GM19193 (cell line): ENCODE data around the gene RBM44.

Experiments used
- POLR2A ChIP-seq: IDR thresholded peaks from 4 replicates; pipeline ENCODE4 v1.6.1; 2011; ENCODE audit not compliant: insufficient read depth, insufficient read length; ENCODE audit errors: extremely low read depth

The RBM44 gene

DNA sequence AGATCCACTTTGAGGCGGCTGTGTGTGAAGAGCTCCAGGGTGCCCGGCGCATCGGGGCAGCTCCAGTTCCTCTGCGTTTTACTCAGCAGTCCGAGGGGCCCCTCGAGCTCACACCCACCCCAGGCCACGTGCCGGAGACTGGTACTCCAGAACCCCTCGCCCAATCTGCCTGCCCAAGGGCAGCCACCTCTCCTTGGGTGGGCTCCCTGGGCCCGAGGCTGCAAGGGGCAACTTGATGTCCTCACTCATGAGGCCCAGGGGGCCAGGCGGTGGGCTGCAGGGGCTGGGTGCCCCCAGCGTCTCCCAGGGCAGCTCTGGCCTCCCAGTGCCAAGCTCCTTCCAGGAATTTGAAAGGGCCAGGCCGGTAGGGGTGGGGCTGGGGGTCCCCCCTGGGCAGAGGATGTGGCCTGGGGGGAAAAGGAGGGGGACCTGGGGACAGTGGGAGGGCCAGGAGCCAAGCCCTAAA is 77.5 kb downstream of the RBM44 start:
- no peak for TF ChIP-seq POLR2A

DNA sequence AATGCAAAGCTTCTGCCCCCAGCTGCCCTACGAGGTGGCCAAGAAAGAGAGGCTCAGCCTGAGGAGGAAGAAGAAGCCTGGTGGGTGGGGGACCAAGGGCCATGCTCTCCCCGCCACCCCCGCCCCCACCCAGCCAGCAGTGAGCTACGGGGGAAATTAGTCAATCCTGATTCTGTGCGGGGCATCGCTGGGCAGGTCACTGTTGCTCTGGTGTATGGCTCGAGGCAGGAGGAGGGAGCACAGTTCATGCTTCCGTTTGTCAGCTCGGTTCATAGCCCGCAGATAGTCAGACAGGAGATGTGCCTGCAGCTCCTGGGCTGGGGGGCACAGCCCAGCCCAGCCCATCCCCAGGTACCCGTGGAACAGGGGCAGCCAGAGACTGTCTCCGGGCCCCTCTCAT is 78.0 kb downstream of the RBM44 start:
- TF ChIP-seq POLR2A, result no peak

DNA sequence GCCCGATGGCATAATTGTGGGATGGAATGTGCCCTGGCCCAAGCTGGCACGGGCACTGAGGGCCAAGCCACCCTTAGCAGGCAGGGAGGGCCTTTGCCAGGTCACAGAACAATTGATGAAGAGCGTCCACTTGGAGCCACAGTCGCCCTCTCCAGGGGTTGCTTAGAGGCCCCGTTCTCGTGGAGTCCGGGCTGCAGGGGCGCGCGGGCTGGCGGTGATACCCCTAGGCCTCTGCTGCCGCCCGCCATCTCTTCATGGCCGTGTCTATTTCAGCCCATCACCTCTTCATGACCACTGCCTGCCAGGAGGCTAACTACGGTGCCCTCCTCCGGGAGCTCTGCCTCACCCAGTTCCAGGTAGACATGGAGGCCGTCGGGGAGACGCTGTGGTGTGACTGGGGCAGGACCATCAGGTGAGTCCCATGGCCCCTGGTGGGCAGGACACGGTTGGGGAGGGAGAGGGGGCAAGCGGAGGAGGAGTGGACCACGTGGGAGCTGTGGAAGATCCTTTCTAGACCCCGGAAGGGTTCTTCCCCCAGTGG is 78.4 kb downstream of the RBM44 start:
- TF ChIP-seq POLR2A, result no peak

DNA sequence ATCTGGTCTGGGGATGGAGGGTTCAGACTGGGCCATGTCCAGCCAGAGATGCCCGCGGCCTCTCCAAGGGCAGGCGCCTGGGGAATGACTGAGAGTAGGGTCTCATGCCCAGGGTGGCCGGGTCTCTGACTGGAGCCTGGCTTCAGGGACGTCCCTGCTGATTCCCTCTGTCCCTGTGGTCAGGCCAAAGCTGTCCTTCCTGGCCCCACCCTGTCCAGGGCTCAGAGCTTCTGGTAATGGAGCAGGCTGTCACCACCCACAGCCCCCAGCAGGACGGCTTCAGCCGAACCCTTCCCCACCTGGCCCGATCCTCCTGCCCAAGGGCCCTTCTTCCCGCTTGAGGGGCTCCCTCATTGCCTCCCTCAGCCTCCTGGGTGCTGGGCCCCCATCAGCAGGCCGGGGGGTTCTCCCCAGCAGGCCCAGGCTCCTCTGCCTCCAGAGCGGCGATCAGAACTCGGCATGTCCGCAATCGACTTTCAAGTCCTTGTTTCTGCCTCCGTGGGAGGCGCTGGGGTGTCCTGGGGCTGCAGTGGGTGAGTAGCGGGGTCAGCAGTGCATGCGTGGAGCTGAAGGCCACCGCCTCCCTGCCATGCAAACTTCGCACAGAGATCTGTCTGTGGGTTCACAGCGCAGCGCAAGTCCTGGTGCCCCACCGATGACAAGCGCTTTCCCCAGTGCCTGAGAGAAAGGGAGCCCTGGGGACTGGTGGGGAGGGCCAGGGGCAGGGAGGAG is 79.2 kb downstream of the RBM44 start:
- TF ChIP-seq POLR2A, result no peak

DNA sequence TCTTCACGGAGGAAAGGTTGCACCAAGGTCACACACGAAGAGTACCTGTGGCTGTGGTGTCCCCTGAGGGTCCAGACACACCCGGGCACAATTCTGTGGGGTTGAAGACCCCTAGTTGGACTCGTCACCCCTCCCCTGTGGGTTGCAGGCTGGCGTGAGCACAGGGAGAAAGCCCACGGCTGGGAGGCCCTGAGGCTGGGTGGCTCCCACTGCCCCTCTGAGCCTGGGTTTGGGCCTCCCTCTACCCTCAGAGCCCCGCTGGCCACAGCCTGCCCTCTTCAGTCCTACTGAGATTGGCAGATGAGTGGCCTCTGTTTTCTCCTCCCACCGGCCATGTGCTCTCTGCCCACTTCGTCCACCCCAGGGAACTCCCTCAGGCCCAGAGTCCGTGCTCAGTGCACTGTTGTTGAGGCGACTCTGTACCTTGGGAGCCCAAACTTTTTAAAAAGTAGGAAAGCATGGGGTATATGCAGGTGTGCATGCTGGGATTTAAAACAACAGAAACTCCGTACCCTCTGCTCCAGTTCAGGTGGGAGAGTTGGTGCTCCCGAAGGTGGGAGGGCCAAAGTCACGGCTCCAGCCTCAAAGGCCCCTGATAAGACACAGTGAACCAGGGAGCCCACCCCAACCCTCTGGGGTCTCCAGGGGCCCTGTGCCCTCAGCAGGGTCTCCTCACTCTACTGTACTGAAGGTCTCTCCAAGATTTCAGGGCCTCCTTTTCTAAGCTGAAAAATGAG is 79.9 kb downstream of the RBM44 start:
- no peak for TF ChIP-seq POLR2A

DNA sequence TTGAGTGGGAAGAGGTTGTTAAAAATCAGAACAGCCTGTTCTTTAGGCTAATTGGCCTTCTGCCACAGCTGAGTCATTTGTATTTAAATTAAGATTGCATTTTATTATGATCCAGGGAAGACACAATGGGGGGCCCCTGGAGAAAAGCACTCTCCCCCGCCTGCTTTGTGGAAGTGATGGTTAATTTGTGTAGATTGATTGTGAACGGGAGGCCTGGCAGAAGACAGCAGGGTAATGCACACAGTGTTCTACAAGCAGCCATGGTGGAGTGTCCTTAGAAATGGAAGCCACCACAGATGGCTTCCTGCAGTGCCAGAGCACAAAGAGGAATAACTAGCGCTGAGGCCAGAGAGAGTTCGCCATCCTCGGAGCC is 80.5 kb downstream of the RBM44 start:
- no peak for TF ChIP-seq POLR2A

DNA sequence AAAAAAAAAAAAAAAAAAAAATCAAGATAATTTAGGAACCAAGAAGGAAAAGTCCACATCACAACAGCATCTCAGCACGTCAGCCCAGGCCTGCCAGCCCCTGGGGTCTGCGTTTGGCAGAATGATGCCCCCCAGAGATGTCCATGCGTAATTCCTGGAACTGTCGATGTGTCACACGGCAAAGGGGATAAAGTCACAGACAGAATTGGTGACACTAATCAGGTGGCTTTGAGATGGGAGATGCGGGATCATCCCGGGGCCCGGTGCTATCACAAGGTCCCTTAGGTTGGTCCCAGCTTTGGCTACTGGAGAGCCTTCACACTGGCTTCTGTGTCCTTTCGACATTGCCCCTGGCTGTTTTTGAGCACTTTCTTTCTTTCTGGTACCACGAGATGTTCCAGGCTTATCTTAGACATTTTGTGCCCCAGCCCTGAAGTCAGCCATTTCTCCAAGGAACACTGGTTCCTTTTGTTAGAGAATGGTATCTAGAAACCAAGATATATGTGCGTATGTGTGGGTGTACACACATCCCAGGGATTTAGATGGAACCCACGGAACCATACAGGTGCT is 81.5 kb downstream of the RBM44 start:
- TF ChIP-seq POLR2A, result no peak

DNA sequence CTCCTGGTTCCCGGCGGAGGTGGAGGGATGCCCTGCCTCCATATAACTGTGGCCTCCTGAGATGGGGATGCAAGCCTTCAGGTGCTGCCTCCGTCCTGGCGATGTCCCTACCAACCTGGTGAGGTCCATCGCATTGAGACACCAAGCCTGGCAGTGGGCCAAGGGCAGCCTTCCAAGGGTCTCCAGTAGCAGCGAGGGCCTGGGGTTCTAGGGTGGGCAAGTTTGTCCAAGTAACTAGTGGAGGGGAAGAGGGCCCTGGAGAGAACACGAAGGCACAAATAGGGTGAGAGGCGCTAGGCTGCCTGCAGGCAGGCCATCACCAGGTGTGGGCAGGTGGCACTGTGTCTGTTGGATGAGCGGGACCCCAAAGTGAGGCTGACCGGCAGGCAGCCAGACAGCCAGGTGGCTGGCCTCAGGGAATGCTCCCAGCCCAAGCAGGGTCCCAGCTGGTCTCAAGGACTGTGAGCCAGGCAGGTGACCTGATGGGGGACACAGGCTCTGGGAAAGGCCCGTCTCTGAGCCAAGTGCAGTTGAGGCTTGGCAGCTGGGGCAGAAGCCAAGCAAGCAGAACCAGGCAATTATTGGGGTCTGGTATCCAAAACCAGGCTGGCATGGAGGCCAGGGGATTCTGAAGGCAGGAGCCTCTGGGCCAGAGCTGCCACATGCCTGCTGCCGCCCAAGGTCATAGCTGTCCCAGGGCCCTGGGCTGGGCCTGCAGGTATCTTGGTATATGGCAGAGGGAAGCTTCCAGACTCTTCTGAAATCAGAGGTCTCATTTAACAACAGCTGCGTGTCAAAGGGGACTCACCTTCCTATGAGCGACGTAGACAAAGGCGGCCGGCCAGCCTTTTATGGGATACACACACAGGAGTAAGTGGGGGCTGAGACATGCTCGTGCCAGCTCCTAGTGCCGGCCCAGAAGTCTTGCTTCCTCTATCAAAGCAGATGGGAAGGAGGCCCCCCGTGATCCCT is 84.2 kb downstream of the RBM44 start:
- no peak for TF ChIP-seq POLR2A

DNA sequence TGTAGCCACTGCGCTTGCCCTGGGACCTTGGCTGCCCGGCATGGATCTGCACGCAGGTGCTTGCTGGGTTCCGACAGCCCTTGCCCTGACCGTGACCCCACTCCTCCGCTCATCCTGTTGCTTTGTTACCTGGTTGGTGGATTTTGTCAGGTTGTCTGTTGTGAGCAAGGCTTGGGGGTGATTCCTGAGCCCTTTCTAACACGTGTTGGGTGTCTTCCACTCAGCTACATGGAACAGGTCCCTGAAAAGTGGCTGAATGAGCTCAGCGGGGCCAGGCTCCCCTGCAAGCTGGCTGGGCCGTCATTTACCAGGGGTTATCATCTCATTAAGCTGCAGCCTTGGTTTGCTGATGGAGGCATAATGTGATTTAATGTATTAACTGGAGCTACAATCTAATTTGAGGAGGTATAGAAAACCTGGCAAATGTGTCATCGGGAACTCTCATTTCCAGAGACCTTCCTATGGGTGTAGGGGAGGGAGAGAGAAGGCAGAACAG is 85.4 kb downstream of the RBM44 start:
- no peak for TF ChIP-seq POLR2A

DNA sequence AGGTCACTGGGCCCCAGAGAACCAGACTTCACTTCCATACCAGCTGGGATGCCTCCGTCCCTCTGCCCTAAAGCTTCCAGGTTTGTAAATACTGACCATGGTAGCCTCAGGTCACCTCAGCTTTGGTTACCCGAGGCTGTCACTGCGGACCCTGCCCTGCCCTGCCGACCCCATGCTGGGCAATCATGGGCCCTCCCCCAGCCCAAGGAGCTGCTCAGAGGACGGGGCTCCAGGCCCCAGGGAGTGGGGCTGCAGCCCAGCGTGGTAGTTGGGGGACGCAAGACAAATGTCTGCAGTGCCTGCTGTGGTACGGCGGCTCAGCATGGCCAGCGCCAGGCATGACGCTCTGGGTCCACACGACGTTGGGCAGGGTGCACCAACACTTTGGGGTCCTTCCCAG is 86.1 kb downstream of the RBM44 start:
- TF ChIP-seq POLR2A, result no peak

DNA sequence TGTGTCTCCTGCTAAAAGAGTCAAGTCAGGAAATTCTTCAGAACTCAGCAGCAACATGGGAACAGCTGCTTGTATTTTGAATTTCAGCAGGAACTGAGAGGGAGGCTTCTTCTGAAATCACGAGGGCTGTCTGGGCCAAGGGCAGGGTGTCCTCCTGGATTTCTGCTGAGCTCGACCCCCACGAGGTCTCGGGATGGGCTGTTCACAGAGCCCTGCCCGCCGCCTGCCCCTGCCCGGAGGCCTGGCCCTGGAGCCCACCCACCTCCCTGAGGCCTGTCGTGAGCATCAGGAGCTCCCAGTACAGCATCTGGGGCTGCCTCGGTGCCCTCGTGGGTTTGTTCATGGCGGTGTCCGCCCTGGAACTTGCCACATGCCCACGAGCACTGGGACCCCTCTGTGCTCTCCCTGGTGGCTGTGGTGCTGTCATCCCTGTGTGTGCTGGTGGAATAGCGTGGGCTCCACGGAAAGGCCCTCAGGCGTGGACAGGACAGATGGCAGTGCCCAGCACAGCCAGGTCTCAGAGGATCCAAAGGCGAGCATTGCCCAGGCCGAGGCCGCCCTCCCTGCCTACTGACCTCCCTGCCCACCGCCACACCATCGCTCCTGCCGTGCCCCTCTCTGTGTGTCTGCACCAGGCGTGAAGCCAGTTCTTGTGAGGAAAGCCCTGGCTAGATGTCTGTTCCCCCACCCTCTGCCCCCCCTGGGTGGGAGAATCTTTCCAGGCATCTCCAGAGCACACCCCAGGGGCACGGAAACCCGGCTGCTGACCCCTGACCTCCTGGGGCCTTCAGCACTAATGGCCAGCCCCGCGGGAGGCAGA is 86.7 kb downstream of the RBM44 start:
- TF ChIP-seq POLR2A, result no peak

DNA sequence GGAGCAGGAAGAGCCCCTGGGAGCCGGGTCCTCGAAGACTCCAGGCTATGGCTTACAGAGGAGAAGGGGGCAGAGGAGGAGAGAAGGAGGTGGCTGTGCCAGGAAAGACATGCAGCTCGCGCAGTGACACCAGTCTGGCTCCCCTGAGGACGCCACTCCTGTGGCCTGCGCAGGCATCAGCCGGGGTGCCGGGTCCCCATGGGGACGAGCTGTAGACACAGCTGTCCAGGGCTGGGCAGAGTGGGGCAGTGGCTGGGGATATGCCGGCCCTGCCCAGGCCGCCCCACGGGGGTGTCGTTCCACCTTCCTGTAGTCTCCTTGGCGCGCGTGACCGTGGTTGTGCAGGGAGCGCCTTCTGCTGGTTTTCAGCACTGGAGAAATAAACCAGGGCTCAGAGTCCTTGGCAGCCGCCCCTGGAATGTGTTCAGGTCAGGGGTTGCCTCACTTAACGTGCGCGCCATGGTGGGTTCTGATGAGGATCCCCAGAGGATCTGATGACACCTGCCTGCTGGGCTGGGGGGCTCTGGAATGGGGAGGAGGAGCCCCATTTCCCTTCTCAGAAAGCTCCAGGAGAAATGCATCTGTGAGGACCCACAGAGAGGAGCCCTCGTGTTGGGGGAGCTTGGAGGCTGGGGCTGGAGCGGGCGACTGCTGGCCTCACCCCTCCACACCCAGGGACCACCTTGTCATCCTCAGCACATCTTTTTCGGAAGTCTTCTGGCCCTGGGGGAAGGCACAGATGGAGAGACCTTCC is 87.5 kb downstream of the RBM44 start:
- TF ChIP-seq POLR2A, result no peak
